Mammary epithelial cell (primary cell): ENCODE data around the gene RPL21.

Source experiments
- CTCF ChIP-seq, 2 donors: IDR thresholded peaks in 1 of 2; conservative IDR thresholded peaks in 1 of 2; 2 replicates each; pipeline ENCODE4 v1.5.1; 2011 to 2012; ENCODE audit warnings: inconsistent platforms in 2 of 2, low read length in 2 of 2, mild to moderate bottlenecking in 2 of 2, control low read depth in 1 of 2, low read depth in 1 of 2; ENCODE audit not compliant: insufficient read depth in 1 of 2; ENCODE audit errors: extremely low read depth in 1 of 2
- EZH2 ChIP-seq: IDR thresholded peaks from 2 replicates; pipeline ENCODE4 v1.6.1; 2012; ENCODE audit warnings: low read length, inconsistent platforms, borderline replicate concordance

GRCh38 chr13:27295096-27295495 is 43.7 kb downstream of the RPL21 start:
- no peak for TF ChIP-seq CTCF (conservative IDR thresholded peaks at IDR 0.05 in 1 of 2, IDR thresholded peaks at IDR 0.05 in 1 of 2; ENCODE audit: extremely low read depth in 1 of 2, insufficient read depth in 1 of 2, low read depth in 1 of 2, low read length in 2 of 2)
- no peak for TF ChIP-seq EZH2
